ENCODE results near the gene BEX3. TPM values are rescaled to one million over a fixed set of nuclear protein-coding genes. Genes with fewer than 3 reads are reported as not detected.

The BEX3 gene
- total and polyA plus RNA-seq, 2 donors (not counting 1 experiment from before 2014, with no cell fraction given): 416 to 460 TPM

- peaks cover under 1% of the 10 kb centered on the region for H3K4me1 ChIP-seq (ENCODE audit: control insufficient read depth, extremely low read depth, insufficient read depth, low read length)
- no peak for TF ChIP-seq EZH2 (IDR thresholded peaks at IDR 0.05; ENCODE audit: low read length, missing control alignments)
- TF ChIP-seq, protein P1, sequence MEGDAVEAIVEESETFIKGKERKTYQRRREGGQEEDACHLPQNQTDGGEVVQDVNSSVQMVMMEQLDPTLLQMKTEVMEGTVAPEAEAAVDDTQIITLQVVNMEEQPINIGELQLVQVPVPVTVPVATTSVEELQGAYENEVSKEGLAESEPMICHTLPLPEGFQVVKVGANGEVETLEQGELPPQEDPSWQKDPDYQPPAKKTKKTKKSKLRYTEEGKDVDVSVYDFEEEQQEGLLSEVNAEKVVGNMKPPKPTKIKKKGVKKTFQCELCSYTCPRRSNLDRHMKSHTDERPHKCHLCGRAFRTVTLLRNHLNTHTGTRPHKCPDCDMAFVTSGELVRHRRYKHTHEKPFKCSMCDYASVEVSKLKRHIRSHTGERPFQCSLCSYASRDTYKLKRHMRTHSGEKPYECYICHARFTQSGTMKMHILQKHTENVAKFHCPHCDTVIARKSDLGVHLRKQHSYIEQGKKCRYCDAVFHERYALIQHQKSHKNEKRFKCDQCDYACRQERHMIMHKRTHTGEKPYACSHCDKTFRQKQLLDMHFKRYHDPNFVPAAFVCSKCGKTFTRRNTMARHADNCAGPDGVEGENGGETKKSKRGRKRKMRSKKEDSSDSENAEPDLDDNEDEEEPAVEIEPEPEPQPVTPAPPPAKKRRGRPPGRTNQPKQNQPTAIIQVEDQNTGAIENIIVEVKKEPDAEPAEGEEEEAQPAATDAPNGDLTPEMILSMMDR (conservative IDR thresholded peaks at IDR 0.05 in 1 of 2, IDR thresholded peaks at IDR 0.05 in 1 of 2; ENCODE audit: low read depth in 1 of 2, low read length in 2 of 2): no peak
Measured at GRCh38 chrX:103372886-103373285, 3.5 kb upstream of the BEX3 start.

GRCh38 chrX:103373581-103373980 is 2.8 kb upstream of the BEX3 start:
- Histone ChIP-seq H3K9ac (ENCODE audit: insufficient read depth, low read length) (no peak overlapping the region), H3K79me2 (ENCODE audit: control insufficient read depth, insufficient read depth, low read length) (peaks cover 12% of the 10 kb centered on the region), H3K27ac (ENCODE audit: insufficient read depth, low read length) (no peak overlapping the region), H3K4me1 (ENCODE audit: control insufficient read depth, extremely low read depth, insufficient read depth, low read length) (no peaks in the 10 kb centered on the region), H4K20me1 (ENCODE audit: control insufficient read depth, extremely low read depth, insufficient read depth, low read length) (no peaks in the 10 kb centered on the region), H3K36me3 (ENCODE audit: control insufficient read depth, insufficient read depth, low read length) (no peaks in the 10 kb centered on the region), H3K9me3 (ENCODE audit: control insufficient read depth, insufficient read depth, low read depth, low read length) (no peaks in the 10 kb centered on the region), H2AFZ (ENCODE audit: low read length) (no peak overlapping the region), H3K4me3 (replicated peaks in 1 of 4; ENCODE audit: control extremely low read depth in 1 of 4, insufficient read depth in 1 of 4, low read depth in 3 of 4, low read length in 4 of 4) (no peak overlapping the region), H3K27me3 (ENCODE audit: control insufficient read depth, insufficient read depth, low read length) (no peaks in the 10 kb centered on the region), H3K4me2 (ENCODE audit: extremely low read depth, insufficient read depth, low read length) (no peak overlapping the region)
- TF ChIP-seq EZH2 (IDR thresholded peaks at IDR 0.05; ENCODE audit: low read length, missing control alignments): no peak
- TF ChIP-seq, protein P1 (conservative IDR thresholded peaks at IDR 0.05 in 1 of 2, IDR thresholded peaks at IDR 0.05 in 1 of 2; ENCODE audit: low read depth in 1 of 2, low read length in 2 of 2): no peak
- peak in 1 of 2 donors; percentile 35 for DNase-seq (ENCODE audit: low read depth in 2 of 2)

More at GRCh38 chrX:103372886-103373285, 3.5 kb upstream of the BEX3 start:
- no peak overlapping the region for H3K4me3 ChIP-seq (replicated peaks in 1 of 4; ENCODE audit: control extremely low read depth in 1 of 4, insufficient read depth in 1 of 4, low read depth in 3 of 4, low read length in 4 of 4)
- H3K27me3 ChIP-seq (ENCODE audit: control insufficient read depth, insufficient read depth, low read length): no peaks in the 10 kb centered on the region
- no peak overlapping the region for H3K27ac ChIP-seq (ENCODE audit: insufficient read depth, low read length)
- no peaks in the 10 kb centered on the region for H3K9me3 ChIP-seq (ENCODE audit: control insufficient read depth, insufficient read depth, low read depth, low read length)
- no peak overlapping the region for H3K9ac ChIP-seq (ENCODE audit: insufficient read depth, low read length)
- no peaks in the 10 kb centered on the region for H4K20me1 ChIP-seq (ENCODE audit: control insufficient read depth, extremely low read depth, insufficient read depth, low read length)
- H3K36me3 ChIP-seq (ENCODE audit: control insufficient read depth, insufficient read depth, low read length): no peaks in the 10 kb centered on the region
- H3K79me2 ChIP-seq (ENCODE audit: control insufficient read depth, insufficient read depth, low read length): peaks cover 12% of the 10 kb centered on the region
- no peak overlapping the region for H3K4me2 ChIP-seq (ENCODE audit: extremely low read depth, insufficient read depth, low read length)
- DNase-seq (ENCODE audit: low read depth in 2 of 2): no peak
- no peak overlapping the region for H2AFZ ChIP-seq (ENCODE audit: low read length)

DNA sequence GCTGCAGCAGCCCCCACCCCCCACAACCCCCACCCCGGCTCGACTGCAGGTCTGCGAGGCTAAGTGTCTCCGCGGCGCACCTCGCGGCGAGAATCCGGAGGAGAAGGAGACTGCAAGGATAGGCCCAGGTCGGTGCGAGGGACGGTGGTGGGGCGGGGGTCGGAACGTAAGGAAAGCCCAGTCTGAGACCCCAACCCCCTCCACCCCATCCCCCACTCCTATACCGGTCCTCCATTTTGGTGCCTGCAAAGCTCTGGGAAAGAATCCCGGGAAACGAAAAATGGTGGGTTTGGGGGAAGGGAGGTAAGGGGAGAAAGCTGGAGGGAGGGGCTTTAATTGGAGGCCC is 614 bp downstream of the BEX3 start:
- Histone ChIP-seq H3K4me1 (ENCODE audit: control insufficient read depth, extremely low read depth, insufficient read depth, low read length) (peaks cover 2% of the 10 kb centered on the region), H4K20me1 (ENCODE audit: control insufficient read depth, extremely low read depth, insufficient read depth, low read length) (no peaks in the 10 kb centered on the region), H3K9ac (ENCODE audit: insufficient read depth, low read length) (peak overlapping the region; percentile 46), H2AFZ (ENCODE audit: low read length) (no peak overlapping the region), H3K36me3 (ENCODE audit: control insufficient read depth, insufficient read depth, low read length) (no peaks in the 10 kb centered on the region), H3K27me3 (ENCODE audit: control insufficient read depth, insufficient read depth, low read length) (no peaks in the 10 kb centered on the region), H3K4me3 (replicated peaks in 1 of 4; ENCODE audit: control extremely low read depth in 1 of 4, insufficient read depth in 1 of 4, low read depth in 3 of 4, low read length in 4 of 4) (peak overlapping the region; percentile 55 to 77 (median 66)), H3K27ac (ENCODE audit: insufficient read depth, low read length) (peak overlapping the region; percentile 71), H3K4me2 (ENCODE audit: extremely low read depth, insufficient read depth, low read length) (peak overlapping the region; percentile 66), H3K9me3 (ENCODE audit: control insufficient read depth, insufficient read depth, low read depth, low read length) (no peaks in the 10 kb centered on the region), H3K79me2 (ENCODE audit: control insufficient read depth, insufficient read depth, low read length) (peaks cover 12% of the 10 kb centered on the region)
- no peak for TF ChIP-seq EZH2 (IDR thresholded peaks at IDR 0.05; ENCODE audit: low read length, missing control alignments)
- TF ChIP-seq, protein P1 (conservative IDR thresholded peaks at IDR 0.05 in 1 of 2, IDR thresholded peaks at IDR 0.05 in 1 of 2; ENCODE audit: low read depth in 1 of 2, low read length in 2 of 2): no peak
- DNase-seq (ENCODE audit: low read depth in 2 of 2): peak; percentile 32 to 50
